Activated naive CD4-positive, alpha-beta T cell (primary cell): ENCODE measurements around the gene SLC8A1.

Experiments
- DNase-seq, 4 experiments: peaks; one replicate each; lab custom pipeline; 2025; lab: John Stamatoyannopoulos, UW

Gene SLC8A1

DNA sequence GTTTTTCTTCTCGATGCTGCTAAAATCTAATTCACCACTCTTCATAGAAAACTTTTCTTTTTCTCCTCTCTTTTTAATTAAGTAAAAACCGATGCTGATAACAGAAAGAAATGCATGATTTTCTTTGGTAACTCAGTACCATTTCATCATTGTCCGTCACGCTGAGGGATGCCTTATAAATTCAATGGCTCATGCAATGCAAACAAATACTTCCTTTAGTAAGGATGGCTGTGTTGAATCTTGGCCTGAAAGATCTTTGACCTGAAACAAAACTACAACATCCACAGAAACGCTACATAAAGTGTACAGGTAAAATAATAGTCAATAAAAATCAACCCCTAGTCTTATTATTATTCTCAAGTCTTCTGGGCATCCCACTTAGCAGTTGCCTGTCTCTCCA is 261.4 kb downstream of the SLC8A1 start:
- no peak for DNase-seq

DNA sequence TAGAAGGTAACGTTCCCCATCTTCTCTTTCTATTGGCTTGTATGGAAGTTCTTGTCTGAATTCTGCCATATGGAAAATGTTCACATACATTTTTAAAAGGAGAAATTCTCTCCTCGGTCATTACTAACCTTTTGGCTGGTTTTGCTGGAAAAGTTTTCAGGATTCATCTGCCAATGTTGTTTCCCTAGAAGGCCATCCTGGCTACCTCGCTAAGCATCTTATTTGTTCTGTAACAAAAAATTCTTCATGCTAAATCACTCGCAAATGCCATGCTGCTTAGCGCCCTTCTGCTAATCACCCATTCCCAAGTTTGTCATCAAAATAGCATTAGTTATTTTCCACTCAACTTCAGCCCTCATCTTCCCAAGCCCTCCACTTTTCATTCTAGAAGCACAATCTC is 262.0 kb downstream of the SLC8A1 start:
- DNase-seq, result no peak

DNA sequence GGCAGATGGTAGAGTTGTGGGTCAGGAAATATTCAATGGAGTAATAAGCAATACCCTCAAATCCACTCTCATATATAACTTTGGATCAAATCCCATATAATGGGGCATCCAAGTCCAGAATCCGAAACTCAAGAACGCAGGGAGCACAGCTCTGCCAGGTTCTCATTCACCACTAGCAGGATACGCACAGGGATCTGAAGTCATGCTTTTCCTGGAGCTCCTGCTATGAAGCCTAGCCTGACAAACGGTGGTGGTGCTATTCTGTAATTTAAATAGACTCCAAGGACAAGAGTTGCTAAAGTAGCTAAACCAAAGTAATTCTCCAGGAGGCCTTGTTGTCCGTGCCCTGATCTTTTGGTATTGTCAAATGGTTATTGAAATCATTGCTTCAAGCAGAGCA is 264.8 kb downstream of the SLC8A1 start:
- no peak for DNase-seq

GRCh38 chr2:40184551-40184950 is 267.3 kb downstream of the SLC8A1 start:
- no peak for DNase-seq

DNA sequence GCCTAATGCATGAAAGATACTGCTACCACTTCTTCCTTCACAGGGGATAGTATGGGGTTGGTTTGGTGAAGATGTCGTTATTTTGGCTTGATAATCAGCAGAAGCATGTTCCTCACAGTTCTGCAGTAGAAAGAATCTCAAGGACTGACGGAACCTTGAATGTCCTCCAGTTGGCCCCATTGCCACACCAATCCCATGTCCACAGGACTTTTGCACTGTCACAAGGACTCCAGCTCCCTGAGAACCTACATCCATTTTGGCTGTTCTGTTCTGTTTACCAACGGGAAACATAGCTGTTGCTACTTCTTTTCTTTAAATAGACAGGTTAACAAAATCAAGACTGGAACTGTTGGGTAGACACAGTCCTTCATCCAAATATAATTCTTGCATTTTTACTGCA is 270.0 kb downstream of the SLC8A1 start:
- no peak for DNase-seq

DNA sequence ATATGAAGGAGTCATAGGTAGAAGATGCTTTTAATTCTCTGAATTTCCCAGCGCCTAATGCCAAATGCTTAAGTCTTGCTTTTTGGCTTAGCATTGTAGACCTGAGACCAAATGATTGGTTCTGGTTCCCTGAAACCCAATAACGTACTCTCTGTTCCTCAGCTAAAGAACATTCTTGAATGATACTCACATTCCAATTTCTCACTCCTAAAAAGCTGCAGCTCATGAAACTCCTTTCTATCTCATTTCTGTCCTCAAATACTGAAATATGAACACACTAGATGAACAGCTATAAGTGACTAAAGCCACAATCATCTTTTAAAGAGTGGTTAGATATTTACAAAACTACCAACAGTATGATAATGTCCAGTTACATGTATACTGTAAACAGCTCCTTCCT is 272.1 kb downstream of the SLC8A1 start:
- DNase-seq, result no peak

DNA sequence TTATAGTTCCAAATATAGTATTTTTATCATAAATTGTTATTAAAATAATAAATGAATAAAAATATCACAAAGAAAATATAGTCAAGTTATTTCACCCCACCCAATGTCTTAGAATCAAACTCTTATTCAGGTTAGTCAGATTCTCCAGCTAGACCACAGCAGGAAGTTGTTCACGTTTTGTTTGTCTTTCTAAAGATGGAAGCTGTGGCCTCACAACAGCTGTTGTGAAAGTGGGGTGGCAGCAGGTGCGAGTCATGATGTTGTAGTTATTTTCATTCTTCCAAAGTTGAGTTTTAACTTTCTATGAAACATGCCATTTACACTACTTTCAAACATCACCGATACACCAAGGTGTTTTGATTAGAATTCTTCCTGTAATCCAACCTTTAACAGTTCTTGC is 272.9 kb downstream of the SLC8A1 start:
- no peak for DNase-seq

GRCh38 chr2:40178171-40178778 is 273.6 kb downstream of the SLC8A1 start:
- no peak for DNase-seq

DNA sequence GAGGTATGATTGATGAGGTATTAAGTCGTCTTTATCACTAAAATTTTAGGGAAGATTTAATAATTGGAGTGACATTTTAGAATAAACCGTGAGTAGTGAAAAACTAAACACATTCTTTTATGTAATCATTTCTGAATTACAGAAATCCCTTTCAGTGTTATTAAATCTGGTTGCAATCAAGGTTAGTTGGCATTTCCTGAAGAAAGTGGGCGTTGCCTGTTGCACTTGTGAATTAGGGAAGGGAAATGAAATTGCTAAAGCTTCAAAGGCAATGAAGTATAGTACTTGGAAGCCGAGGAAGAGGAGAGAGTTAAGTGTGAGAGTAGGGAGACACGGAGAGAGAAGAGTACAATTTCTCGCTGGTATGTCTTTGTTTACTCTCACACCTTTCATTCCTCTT is 274.5 kb downstream of the SLC8A1 start:
- DNase-seq, result no peak

- DNase-seq, result no peak
Observed at GRCh38 chr2:40173276-40173675, 278.6 kb downstream of the SLC8A1 start.

- DNase-seq, result no peak
Observed at GRCh38 chr2:40169856-40170255, 282.0 kb downstream of the SLC8A1 start.

DNA sequence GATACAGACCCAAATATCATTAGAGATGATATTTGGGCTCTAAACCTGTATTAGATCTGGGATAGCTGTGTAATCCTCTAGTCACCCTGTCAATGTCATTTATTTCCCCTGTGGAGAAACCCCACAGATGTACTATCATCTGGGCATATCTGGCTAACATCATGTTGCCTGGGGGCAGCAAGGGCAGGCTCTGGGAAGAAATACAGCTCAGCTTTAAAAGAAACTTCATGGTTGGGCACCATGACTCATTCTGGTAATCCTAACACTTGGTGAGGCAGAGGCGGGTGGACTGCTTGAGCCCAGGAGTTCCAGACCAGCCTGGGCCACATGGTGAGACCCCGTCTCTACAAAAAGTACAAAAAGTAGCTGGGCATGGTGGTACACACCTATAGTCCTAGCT is 282.5 kb downstream of the SLC8A1 start:
- DNase-seq, result no peak

- DNase-seq, result no peak
Observed at GRCh38 chr2:40168546-40168945, 283.3 kb downstream of the SLC8A1 start.

GRCh38 chr2:40168032-40168431 is 283.9 kb downstream of the SLC8A1 start:
- no peak for DNase-seq

- DNase-seq, result no peak
Observed at GRCh38 chr2:40166006-40166405, 285.9 kb downstream of the SLC8A1 start.

DNA sequence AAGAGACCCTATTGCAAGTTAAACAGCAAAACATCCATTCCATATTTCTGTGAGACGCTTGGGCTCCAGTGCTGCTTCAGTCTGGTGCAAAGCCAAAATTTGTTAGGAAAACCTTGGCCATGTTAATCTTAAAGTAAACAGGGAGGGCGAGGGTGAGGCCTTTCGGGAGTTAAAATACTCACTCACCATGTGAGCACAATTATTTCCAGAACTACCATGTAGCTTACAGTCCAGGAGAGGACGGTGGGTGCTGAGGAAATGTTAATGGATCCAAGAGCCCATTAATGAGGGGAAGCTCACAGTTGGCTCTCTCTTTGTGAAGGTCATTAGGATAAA is 286.4 kb downstream of the SLC8A1 start:
- no peak for DNase-seq

- no peak for DNase-seq
Observed at GRCh38 chr2:40164736-40165508, 287.0 kb downstream of the SLC8A1 start.

GRCh38 chr2:40161986-40162385 is 289.9 kb downstream of the SLC8A1 start:
- DNase-seq, result no peak

DNA sequence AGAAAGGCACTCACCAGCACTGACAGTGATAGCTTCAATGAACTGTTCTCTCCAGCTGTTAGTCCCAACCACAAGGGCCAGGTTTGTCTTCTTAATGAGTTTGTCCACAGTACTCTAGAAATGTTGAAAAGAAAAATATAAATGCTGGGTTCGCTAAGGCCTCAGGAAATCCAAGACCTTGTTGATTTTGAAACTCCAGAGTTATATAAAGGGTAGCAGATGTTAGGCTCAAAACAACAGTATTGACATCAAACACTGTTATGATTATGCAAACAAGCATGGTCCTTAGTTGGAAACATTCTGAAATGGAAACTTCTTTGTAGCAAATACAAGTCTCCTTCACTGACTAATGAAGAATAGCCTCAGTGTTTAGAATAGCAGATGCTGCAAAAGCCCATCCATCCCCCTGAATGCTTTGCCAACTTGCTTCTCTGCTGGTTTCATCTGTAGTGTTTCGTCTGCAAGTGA is 291.1 kb downstream of the SLC8A1 start:
- no peak for DNase-seq

DNA sequence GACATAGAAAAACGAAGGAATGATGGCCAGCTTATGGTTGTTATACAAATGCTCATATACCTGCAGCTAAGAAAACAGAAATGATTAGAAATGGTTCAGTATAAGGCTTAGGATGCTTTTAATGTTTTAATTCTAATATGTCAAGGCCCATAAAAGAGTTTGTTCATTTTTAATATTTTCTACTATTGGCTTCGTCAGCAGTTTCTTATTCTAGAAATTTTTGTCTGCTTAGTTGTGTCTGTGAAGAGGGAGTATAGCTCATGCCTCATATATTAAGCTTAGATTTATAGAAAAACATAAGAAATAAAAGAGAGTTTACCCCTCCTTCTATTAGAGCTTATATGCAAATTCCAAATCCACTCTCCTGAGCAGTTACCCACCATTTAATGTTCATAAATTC is 292.6 kb downstream of the SLC8A1 start:
- DNase-seq, result no peak

- no peak for DNase-seq
Observed at GRCh38 chr2:40158781-40159180, 293.1 kb downstream of the SLC8A1 start.

- no peak for DNase-seq
Observed at GRCh38 chr2:40155728-40156127, 296.2 kb downstream of the SLC8A1 start.

GRCh38 chr2:40150266-40150665 is 301.6 kb downstream of the SLC8A1 start:
- DNase-seq, result no peak

GRCh38 chr2:40148334-40148733 is 303.6 kb downstream of the SLC8A1 start:
- DNase-seq, result no peak
